Putamen (tissue), 1 donor: ENCODE data around the gene TMEM184C.

Experiments
- DNase-seq: peaks from one replicate; pipeline ENCODE4 v3.0.0-alpha.2; 2016; ENCODE audit warnings: low spot score

Gene TMEM184C

DNA sequence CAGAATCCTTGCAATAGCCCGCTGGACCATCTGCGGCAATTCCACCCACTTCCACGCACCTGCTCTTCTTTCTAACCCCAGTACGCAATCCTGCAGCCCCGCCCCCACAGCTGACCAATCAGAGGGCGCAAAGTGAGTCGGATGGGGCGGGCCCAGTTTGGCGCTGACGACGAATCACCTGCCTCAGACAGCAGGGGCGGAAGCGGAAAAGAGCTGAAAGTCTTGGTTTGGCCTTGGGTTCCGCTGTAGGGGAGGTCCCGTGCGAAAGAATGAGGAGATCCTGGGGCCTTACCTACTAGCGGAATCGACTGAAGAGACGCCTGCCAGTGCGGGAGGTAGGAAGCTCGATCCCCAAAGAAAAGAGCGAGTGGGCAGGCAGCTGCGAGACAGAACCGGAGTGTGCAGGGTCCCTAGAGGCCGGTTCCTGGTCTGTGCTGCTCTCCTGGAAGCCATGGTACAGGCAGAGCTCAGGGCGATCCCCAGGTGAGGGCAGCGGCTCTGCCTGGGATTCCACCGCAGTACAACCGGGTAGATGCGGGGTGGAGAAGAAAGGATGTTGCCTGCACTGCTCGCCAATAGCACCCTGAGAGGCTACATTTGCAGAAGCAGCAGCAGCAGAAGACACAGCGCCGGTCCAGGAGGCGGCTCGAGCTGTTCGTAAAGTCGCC, at the start of gene TMEM184C:
Gene TMEM184C, plus strand, starts transcription at position 225 of the 668 bp plus-strand sequence. CDS start 560 bp downstream, outside the sequence.
- peak; percentile 97 for DNase-seq

DNA sequence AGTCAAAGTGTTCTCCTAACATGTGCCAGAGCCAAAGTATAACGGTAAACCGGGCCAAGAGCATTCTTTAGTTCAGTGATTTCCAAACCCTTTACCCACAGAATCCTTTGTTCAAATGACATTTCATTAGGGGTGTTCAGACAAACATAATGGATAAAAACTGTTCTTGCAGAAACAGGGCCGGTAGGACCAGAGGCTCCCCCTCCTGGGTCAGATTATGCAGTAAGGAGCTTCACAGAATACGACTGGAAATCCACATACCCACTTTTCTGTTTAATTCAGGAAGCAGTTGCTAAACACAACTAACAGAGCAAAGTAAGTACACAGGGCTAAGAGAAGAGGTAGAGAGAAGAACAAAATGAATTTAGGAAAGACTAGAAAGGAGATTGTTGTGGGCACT, 46.6 kb upstream of the TMEM184C start:
- no peak for DNase-seq

DNA sequence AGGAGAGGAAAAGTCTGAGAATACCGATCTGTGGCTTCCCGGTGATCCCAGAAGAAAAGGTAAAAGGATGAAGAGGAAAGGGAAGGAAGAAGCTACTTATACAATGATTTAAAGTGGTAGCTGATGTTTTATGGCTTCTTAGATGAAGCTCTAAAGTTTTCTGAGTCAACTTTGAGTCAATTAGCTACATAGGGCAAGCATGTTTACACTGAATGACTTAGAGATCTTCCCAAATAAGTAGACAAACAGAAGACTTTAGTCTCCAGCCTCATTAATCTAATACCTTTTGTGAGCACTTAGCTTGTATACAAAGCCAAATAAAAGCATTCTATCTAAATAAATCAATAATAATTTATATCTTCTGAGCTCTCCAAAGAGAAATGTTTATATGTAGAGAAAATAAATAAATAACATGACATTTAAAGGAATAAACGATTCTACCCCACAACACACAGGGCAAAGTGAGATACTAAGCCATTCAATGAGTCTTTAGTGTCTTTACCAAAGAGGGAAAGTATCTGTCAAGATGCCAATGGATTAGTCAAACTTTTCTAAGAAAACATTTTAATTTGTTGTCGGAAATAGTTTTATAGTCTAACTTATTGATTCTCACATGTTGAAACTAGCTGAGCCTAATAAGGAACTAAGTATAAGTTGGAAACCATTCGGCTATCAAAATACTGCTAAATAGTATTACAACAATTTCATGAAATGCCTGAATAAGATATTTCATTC, 46.0 kb upstream of the TMEM184C start:
- DNase-seq = no peak

DNA sequence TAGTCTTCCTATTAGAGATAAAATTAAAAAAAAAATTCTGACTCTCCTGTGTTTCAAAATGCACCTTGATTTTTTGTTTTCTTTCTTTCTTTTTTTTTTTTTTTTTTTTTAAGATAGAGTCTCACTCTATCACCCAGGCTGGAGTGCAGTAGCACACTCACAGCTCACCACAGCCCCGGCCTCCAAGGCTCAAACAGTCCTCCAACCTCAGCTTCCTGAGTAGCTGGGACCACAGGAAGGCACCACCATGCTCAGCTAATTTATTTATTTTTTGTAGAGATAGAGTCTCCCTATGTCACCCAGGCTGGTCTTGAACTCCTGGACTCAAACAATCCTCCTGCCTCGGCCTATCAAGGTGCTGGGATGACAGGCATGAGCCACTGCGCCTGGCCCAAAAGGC, 41.1 kb upstream of the TMEM184C start:
- no peak for DNase-seq

DNA sequence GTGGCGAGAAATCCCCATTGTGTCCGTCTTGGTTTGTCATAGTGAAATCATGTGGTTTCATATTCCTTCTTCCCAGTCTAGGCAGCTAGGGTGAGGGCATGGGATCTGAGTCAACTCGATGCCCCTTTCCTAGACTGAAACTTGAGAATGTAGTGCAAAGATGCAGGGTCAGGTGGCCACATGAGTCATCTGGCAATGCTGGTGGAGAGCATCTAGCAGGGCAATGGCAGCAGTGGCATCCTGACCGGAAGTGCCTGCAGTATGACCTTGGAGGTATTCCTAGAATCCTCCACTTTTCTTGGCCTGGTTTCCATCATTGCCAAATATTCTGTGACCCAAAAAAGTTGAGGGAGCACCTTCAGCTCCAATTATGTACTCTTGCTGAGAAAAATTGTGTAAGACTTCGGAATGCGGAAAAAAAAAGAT, 39.1 kb upstream of the TMEM184C start:
- no peak for DNase-seq

DNA sequence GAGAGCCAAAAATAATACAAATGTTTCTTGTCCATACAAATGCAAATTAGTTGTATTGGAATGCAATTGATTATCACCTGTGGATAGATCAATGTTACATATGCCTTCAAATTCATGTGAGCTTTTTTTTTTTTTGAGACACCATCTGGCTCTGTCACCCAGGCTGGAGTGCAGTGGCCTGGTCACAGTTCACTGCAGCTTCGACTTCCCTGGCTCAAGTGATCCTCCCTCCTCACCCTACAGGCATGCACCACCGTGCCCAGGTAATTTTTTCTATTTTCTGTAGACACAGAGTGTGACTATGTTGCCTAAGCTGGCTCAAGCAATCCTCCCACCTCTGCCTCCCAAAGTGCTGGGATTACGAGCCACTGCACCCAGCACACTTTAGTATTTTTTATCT, 38.6 kb upstream of the TMEM184C start:
- DNase-seq = no peak

DNA sequence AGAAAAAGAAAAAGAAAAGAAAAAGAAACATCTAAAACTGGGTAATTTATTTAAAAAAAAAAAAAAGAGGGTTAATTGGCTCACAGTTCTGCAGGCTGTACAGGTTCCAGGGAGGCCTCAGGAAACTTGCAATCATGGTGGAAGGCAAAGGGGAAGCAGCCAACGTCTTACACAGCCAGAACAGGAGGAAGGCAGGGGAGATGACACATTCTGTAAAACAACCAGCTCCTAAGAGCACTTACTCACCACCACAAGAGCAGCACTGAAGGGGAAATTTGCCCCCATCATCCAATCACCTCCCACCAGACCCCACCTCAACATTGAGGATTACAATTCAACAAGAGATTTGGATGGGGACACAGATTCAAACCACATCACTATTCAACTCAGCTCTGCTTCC, 36.8 kb upstream of the TMEM184C start:
- DNase-seq = no peak

DNA sequence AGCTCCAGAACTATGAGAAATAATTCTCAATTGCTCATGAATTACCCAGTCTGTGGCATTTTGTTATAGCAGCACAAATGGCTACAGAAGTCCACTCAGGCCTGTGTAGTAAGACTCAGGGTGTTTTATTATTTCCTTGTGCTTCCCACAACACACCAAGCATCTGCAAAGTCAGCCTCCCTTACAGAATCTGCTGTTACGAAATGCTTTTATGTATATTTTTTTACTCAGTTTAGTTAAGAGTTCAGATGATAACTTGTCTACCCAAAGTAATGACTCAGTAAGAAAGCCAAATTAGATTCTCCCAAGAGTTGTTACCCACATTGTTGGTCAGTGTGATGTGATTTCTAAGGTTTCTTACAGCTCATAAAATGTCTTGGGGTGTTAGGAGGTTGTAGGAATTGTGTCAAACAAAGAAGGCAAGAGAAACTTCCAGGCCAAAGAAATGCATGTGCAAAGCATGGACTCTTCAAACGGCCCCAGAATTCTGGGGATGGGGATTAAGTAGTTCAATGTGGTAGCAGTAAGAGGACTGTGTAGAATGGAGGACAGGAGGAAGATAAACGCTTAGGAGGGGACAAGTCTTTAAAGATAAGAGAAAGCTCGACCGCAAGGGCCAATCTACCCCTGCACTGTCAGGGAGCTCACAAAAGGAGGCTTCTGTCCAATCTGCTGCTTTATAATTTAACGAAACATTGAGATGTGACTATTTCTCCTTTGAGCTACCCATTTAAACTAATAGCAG, 35.4 kb upstream of the TMEM184C start:
- no peak for DNase-seq

DNA sequence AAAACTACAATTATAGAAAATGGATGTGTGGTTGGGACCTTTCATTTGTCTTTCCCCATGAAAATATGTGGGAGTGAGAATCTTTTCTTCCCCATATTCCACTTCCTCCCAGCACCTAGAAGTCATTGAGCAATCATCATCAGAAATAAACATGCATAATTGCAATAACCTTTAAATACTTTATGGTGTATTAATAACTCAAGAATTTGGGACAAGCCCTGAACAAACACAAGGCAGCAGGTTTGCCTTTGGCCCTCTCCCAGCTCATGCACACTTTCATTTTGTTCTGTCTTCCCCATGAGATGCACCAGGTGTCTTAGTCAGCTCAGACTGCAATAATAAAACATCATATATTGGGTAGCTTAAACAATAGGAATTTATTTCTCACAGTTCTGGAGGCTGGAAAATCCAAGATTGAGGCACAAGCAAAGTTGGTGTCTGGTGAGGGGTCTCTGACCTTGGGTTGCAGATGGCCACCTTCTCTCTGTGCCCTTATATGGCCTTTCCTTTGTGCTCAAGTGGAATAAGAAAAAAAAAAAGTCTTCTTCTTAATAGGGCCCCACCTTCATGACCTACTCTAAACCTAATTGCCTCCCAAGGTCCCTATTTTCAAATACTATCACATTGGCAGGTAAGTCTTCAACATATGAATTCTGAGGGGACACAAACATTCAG, 34.7 kb upstream of the TMEM184C start:
- DNase-seq = no peak

DNA sequence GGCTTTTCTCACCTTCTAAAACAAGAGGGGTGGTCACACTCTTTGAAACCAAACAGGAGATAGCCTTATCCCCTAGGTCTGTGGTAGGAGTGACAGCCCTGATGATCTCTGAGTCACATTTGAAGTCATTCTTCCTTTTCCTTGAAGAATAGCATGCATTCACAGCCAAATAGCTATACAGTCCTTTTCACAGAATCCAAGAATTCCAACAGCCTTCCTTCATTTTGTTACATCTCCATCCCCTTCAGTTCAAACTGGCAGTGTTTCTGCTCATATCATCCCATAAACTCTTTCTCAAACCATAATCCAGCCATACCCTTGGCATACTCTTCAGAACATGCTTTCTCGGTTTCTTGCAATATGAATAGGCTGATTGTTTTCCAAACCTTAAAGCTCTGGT, 33.3 kb upstream of the TMEM184C start:
- DNase-seq = no peak

DNA sequence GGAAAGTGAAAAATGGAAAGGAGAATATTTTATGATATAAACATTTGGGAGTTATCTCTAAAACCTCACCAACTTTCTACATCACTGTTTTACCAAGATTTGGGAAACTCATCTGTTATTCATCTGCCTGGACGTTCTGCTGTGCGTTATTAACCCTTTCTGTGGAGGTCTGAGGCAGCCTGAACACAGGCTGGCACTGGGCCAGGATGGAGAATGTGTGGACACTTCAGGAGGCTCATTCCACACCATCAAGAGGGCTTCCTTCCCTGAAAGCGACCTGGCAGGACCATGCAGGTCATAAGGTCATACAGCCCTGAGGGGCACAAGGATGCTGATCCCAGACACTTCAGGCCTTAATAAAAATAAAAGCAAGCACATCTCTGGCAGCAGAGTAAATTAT, 31.2 kb upstream of the TMEM184C start:
- no peak for DNase-seq

DNA sequence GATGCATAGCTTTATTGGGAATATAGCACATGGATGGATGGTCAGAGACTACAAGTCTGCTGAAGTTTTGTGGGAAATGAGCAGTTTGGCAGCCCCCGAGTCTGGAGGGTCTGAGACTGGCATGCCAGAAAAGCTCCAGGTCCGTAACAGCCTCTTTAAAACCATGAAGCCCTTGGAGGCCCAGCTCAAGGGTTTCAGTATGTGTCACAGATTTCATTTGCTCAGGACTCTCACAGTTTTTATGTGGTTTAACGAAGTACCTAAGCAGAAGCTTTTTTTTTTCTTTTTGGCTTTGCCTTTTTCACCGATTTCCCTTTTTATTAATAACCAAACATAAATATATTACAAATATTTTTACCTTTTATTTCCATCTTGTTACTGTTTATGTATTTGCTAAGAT, 30.6 kb upstream of the TMEM184C start:
- no peak for DNase-seq

DNA sequence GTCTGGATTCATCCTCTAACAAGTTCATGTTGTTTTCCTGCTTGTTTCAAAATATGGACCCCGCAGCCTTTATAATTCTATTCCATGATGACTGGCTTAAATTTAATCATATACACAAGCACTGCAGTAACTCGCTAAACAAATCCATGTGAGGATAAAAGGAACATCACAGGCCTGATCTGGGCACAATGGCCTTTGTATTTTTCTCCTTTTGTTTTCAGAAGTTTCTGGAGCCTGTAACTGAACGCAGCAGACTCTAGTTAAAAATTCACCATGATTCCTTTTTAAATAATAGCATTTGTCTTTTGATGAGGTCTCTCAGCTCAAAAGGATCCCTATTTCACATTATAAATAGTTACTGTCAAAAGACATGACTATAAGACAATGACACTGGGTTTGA, 30.2 kb upstream of the TMEM184C start:
- peak; percentile 52 for DNase-seq

DNA sequence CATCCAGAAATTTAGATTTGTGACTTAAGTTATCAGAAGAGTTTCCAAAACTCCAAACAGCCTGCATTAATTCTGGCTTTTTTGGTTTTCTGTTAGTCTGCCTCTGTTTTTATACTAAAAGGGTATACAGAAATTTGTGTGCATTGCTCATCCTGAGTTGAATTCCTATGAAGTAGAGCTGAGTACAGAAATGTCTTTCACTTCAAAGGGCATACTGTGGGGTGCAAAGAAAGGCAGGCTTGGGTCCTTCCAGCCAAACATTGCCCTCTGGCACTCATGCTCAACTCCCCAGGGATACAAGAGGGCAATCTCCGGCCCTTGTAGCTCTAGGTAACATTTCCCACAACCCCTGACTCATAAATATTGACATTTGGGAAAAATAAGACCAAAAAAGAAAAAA, 27.6 kb upstream of the TMEM184C start:
- no peak for DNase-seq

DNA sequence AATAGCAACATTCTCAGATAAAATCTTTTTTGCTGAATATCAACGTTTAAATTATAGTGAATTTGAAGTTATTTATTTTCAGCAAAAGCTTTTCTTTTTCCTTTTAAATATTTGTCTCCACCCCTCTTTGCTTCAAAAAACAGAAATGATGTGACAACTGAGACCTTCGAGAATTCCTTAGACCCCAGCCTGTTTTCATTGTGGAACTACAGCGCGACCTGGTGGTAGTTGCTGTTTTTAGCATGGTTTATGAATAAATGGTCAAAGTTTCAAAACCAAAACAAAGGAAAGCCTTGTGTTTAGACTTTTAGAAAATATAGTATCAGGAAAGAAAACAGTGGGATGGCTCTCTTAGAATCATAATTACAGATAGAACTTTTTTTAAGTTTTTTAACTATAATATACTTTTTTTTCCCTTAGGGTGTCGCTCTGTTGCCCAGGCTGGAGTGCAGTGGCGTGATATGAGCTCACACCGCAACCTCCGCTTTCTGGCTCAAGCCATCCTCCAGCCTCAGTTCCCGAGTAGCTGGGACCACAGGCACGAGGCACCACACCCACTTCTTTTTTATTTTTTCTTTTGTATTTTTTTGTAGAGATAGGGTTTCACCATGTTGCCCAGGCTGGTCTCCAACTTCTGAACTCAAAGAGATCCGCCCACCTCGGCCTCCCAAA, 26.8 kb upstream of the TMEM184C start:
- peak; percentile 75 for DNase-seq

DNA sequence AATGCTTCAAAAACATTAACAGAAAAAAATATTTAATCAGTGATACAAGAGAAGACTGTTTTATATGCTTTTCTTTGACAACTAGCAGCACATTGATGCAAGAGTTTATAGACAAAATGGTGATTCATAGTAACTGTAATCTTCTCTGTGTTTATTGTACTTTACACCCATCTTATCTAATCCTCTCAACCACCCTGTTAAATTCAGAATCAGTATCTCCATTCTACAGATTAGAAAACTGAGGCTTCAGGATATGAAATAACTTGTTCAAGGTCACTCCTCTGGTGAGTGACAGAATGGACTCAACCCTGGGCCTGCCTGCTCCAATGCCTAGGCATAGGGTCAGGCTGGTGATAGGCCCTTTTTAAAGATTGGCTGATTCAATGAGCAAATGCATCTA, 26.1 kb upstream of the TMEM184C start:
- no peak for DNase-seq

DNA sequence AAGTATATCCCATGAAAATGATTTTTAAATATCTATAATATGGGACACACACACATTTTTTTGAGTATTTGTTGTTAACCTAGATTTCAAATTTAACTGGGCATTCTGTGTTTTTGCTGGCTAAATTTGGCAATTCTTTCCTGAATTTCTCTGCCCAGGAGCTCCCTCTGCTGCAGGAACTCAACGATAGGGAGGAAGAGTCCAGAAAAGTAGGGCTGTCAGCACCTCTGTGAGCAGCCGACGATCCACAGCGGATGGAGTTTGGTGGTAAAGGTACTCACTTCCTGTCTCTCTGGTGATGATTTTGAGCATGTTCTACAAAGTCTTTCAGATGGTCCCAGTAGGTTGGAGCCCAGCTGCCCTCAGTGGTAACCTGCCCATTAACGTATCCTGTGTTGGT, 23.1 kb upstream of the TMEM184C start:
- no peak for DNase-seq

DNA sequence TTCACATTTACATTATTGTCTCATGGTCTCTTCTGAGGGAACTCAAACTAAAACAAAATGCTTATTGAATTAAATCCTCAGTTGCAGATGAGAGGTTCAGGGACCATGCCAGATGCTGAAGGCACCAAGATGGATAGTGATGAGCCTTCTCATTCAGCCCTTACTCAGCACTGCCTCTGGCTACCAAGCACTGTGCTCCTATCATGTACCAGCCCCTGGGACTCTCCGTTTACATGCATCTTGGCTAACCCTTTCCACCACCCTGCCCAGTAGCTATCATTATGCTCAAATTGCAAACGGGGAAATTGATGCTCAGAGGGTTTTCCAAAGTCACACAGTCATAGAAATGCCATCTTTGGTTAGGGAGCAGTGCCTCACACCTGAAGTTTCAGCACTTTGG, 22.6 kb upstream of the TMEM184C start:
- no peak for DNase-seq

DNA sequence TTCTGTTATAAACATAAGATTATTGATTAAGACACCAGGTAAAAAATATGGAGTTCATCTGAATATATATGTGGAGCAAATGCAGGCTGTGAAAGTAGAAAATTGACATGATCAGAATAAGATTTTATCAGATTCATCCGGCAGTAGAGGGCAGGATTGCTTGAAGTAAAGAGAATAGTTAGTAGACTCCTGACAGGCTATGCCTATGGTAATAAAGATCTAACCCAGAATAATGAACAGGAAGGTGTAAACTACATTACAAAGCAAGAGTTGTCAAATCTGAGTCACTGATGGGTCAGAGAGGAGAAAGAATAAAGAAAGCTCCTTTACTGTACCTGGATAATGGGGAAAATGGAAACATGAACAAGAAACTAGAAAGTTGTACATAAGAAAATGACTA, 20.8 kb upstream of the TMEM184C start:
- DNase-seq = no peak

DNA sequence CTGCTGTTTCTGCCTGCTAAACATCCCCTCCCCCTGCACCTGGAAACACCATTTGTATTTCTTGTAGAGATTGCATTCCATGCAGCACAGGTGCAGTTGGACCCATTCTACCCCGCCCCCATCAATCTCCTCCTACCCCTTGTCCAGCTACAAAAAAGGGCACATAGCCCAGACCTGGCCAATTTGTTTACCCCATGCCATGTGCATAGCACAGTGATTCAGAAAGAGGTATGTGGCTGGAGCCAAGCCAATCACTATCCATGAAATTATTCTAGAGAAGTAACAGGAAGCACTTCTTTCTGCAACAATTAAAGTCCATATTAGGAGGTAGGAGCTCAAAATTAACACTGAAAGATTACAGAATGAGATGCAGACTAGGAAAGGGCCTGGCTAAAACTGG, 20.2 kb upstream of the TMEM184C start:
- no peak for DNase-seq

DNA sequence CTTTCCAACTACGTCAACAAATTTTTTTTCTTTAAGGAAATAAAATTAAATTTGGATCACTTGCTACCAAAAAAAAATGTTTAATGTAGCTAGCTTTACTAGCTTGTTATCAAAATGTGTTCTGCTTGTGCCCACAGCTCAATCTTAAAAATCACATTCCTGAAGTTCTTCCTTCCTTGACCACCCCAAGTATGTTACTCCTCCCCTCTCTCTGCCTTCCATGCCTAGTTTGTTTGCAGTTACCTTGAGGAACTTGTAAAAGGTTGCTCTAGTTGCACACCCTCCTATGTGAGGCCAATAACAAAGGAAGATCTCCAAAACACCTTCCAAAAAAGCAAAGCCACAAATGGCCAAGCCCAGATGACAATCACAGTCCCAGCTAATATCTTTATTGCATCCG, 19.6 kb upstream of the TMEM184C start:
- no peak for DNase-seq

DNA sequence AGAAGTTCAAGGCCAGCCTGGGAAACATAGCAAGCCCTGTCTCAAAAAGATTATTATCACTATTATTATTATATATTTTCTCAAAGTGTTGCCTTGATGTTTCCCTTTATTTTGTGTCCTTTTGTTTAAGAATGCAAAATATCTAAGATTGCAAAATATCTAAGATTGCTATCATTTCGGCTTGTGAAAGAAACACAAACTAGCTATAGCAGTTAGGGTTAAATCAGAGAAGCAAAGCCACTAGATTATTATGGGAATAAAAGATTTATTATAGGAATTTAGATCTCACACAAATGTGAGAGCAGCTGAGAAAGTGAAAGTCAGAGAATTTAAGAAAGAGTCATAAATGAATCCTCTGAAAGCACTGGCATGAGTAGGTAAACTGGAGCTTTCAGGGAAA, 18.0 kb upstream of the TMEM184C start:
- no peak for DNase-seq
